Activated CD4-positive, alpha-beta T cell treated with anti-CD3 and anti-CD28 coated beads for 4 hours (primary cell): Measurements from ENCODE around the gene CEACAM19.
"Not testable (repeated sequence)": the region's sequence is repeated elsewhere in the genome, so short reads cannot be mapped to it uniquely, and the experiment has no call there.

Experiments used
- DNase-seq, 2 donors: peaks; one replicate each; pipeline ENCODE4 v3.0.0-alpha.2; 2020

Gene CEACAM19

GRCh38 chr19:44677019-44677811 is 5.9 kb downstream of the CEACAM19 start:
- DNase-seq, result no peak

GRCh38 chr19:44680536-44680935 is 9.3 kb downstream of the CEACAM19 start:
- DNase-seq, result no peak

GRCh38 chr19:44681992-44682790 is 10.9 kb downstream of the CEACAM19 start:
- no peak for DNase-seq

- no peak for DNase-seq
Measured at GRCh38 chr19:44682807-44683206, 11.5 kb downstream of the CEACAM19 start.

- DNase-seq, result no peak
Measured at GRCh38 chr19:44683434-44684210, 12.3 kb downstream of the CEACAM19 start.

GRCh38 chr19:44684396-44684795 is 13.1 kb downstream of the CEACAM19 start:
- not testable (repeated sequence) for DNase-seq

GRCh38 chr19:44684892-44685863 is 13.9 kb downstream of the CEACAM19 start:
- DNase-seq, result no peak

GRCh38 chr19:44685877-44686276 is 14.6 kb downstream of the CEACAM19 start:
- DNase-seq, result no peak

- no peak for DNase-seq
Measured at GRCh38 chr19:44686896-44687295, 15.6 kb downstream of the CEACAM19 start.

GRCh38 chr19:44687888-44688287 is 16.6 kb downstream of the CEACAM19 start:
- no peak for DNase-seq

GRCh38 chr19:44689290-44690130 is 18.2 kb downstream of the CEACAM19 start:
- peak; percentile 77 to 84 for DNase-seq

GRCh38 chr19:44690131-44690440 is 18.8 kb downstream of the CEACAM19 start:
- no peak for DNase-seq

- no peak for DNase-seq
Measured at GRCh38 chr19:44692379-44692721, 21.1 kb downstream of the CEACAM19 start.

GRCh38 chr19:44694184-44694579 is 22.9 kb downstream of the CEACAM19 start:
- peak; percentile 18 to 23 for DNase-seq

GRCh38 chr19:44696939-44697669 is 25.8 kb downstream of the CEACAM19 start:
- no peak for DNase-seq

GRCh38 chr19:44697670-44698034 is 26.4 kb downstream of the CEACAM19 start:
- no peak for DNase-seq

GRCh38 chr19:44698492-44699201 is 27.4 kb downstream of the CEACAM19 start, which contains the start of gene CEACAM16:
Gene CEACAM16, plus strand, starts transcription at chr19:44699151. Its CDS starts 2,306 bp downstream, at chr19:44701457.
- DNase-seq, result no peak

- no peak for DNase-seq
Measured at GRCh38 chr19:44700547-44700946, 29.3 kb downstream of the CEACAM19 start.

GRCh38 chr19:44701228-44701627 is 29.9 kb downstream of the CEACAM19 start:
- DNase-seq, result no peak
